Nephron (organoid): ENCODE results near the gene GOLGA6L10.

ENCODE experiments used
- H3K27ac Mint-ChIP-seq, 3 experiments: 2 replicates each; pipeline ENCODE4 v1.8.0; 2020; ENCODE audit warnings: mixed read lengths in 3 of 3, mild to moderate bottlenecking in 2 of 3, moderate library complexity in 1 of 3
- H3K27me3 Mint-ChIP-seq: 2 replicates; pipeline ENCODE4 v1.8.0; 2021; ENCODE audit warnings: low read depth, mild to moderate bottlenecking, moderate library complexity, mixed read lengths
- H3K36me3 Mint-ChIP-seq: 2 replicates; pipeline ENCODE4 v1.8.0; 2020; ENCODE audit warnings: low read depth, mixed read lengths
- H3K4me1 Mint-ChIP-seq: 2 replicates; pipeline ENCODE4 v1.8.0; 2020; ENCODE audit warnings: mixed read lengths
- H3K4me3 Mint-ChIP-seq, 3 experiments: 2 replicates each; pipeline ENCODE4 v1.8.0; 2020; ENCODE audit warnings: mild to moderate bottlenecking in 3 of 3, mixed read lengths in 3 of 3, moderate library complexity in 2 of 3
- H3K9me3 Mint-ChIP-seq: 2 replicates; pipeline ENCODE4 v1.8.0; 2020; ENCODE audit warnings: mixed read lengths
- CTCF ChIP-seq, 3 experiments: fragments of 200-600 bp; sonication (generic); IDR thresholded peaks; one replicate each; pipeline ENCODE4 v1.5.0; 2021; ENCODE audit warnings: antibody characterized with exemption in 3 of 3; ENCODE audit not compliant: unreplicated experiment in 3 of 3

GOLGA6L10 gene

GRCh38 chr15:82298032-82298431, 51.2 kb downstream of the GOLGA6L10 start:
- no peaks in the 10 kb centered on the region for H3K36me3 Mint-ChIP-seq
- no peaks in the 10 kb centered on the region for H3K4me1 Mint-ChIP-seq
- H3K9me3 Mint-ChIP-seq = no peaks in the 10 kb centered on the region
- peaks cover 12% of the 10 kb centered on the region for H3K27me3 Mint-ChIP-seq
- no peak overlapping the region for H3K4me3 Mint-ChIP-seq
- TF ChIP-seq CTCF (IDR thresholded peaks at IDR 0.05; ENCODE audit: unreplicated experiment in 3 of 3) = no peak
- no peak overlapping the region for H3K27ac Mint-ChIP-seq

DNA sequence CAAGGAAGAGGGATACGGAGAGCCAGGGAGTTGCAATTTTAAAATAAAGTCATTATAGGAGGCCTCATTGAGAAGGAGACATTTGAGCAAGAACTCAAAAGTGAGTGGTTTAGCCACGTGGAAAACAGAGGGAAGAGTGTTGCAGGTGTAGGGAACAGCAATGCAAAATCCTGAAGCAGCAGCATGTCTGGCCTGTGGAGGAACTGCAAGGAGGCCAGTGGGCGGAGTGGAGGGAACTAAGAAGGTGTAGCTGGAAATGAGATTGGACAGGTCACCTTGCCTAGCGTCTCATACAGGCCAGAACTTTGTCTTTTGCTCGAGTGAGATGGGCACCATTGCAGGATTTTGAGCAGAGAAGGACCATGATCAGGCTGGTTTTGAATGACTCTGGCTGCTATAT, 51.7 kb downstream of the GOLGA6L10 start:
- peaks cover 12% of the 10 kb centered on the region for H3K27me3 Mint-ChIP-seq

GRCh38 chr15:82294061-82294690, 55.1 kb downstream of the GOLGA6L10 start:
- Mint-ChIP-seq H3K27me3 (peaks cover 5% of the 10 kb centered on the region), H3K36me3 (no peaks in the 10 kb centered on the region), H3K4me3 (no peak overlapping the region), H3K9me3 (peaks cover 10% of the 10 kb centered on the region), H3K27ac (no peak overlapping the region), H3K4me1 (no peaks in the 10 kb centered on the region)
- no peak for TF ChIP-seq CTCF (IDR thresholded peaks at IDR 0.05; ENCODE audit: unreplicated experiment in 3 of 3)

More for the DNA sequence above, 51.7 kb downstream of the GOLGA6L10 start:
- Mint-ChIP-seq H3K36me3 (no peaks in the 10 kb centered on the region), H3K4me3 (no peak overlapping the region), H3K27ac (no peak overlapping the region), H3K9me3 (no peaks in the 10 kb centered on the region), H3K4me1 (no peaks in the 10 kb centered on the region)
- TF ChIP-seq CTCF (IDR thresholded peaks at IDR 0.05; ENCODE audit: unreplicated experiment in 3 of 3) = no peak

- Mint-ChIP-seq H3K9me3 (peaks cover 17% of the 10 kb centered on the region), H3K4me3 (no peak overlapping the region), H3K36me3 (no peaks in the 10 kb centered on the region), H3K27me3 (peaks cover 5% of the 10 kb centered on the region), H3K27ac (no peak overlapping the region), H3K4me1 (no peaks in the 10 kb centered on the region)
- no peak for TF ChIP-seq CTCF (IDR thresholded peaks at IDR 0.05; ENCODE audit: unreplicated experiment in 3 of 3)
Observed at GRCh38 chr15:82292271-82292670, 57.0 kb downstream of the GOLGA6L10 start.
